NCI-H748 (cell line): ENCODE results near the gene GPR35.

ENCODE experiments used
- DNase-seq: peaks from one replicate; lab custom pipeline; 2025; ENCODE audit not compliant: unreplicated experiment; lab: John Stamatoyannopoulos, UW

GPR35 gene

DNA sequence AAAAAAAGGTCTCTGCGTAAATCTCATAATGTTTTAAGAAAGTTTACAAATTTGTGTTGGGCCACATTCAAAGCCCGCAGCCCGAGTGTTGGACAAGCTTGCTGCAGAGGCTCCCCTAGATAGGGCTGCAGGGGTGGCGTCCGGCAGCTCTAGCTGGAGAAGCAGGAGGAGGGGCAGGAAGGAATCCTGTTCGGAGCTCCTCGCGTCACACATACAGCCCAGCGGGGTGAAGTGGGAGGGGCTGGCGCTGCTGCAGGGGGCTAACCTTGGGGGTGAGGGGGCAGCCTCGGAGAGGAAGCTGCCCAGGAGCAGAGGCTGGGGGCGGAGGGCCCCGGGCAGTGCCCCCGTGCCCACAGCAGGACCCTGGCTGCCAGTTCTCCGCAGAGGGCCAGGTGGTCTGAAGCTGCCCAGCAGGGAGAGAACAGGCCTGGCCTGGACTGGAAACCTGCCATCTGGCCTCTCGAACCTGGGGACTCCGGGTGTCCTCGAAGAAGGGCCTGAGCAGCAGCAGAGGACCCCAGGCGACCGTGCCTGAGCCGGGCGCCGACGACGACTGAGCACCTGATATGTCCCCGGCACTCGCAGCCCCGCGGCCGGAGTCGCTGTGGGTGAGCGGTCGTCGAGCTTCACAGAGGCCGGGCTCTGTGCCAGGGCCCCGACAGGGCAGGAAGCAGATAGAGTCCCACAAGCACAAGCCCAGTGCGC, 2.6 kb upstream of the GPR35 start:
- no peak for DNase-seq

DNA sequence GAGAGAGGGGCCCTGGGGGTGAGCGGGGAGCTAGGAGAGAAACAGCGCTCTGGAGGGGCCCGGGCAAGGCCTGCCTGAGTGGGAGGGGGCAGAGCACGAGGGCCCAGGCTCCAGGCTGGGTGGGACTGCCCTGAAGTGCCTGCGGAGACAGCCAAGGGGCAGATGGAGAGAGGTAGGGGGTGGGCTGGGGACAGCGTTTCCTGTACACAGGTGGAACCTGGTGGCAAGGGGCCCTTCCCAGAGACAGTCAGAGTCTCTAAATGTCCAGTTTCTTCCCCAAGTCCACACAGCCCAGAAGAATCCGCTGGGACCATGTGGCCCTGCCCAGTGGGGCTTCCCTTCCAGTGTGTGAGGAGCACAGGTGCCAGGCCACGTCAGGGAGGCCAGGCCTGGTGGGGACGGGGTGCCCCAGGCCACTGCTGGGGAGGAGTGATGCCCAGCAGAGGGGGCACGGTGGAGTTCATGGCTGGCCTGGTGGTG, 1.7 kb upstream of the GPR35 start:
- DNase-seq = no peak

DNA sequence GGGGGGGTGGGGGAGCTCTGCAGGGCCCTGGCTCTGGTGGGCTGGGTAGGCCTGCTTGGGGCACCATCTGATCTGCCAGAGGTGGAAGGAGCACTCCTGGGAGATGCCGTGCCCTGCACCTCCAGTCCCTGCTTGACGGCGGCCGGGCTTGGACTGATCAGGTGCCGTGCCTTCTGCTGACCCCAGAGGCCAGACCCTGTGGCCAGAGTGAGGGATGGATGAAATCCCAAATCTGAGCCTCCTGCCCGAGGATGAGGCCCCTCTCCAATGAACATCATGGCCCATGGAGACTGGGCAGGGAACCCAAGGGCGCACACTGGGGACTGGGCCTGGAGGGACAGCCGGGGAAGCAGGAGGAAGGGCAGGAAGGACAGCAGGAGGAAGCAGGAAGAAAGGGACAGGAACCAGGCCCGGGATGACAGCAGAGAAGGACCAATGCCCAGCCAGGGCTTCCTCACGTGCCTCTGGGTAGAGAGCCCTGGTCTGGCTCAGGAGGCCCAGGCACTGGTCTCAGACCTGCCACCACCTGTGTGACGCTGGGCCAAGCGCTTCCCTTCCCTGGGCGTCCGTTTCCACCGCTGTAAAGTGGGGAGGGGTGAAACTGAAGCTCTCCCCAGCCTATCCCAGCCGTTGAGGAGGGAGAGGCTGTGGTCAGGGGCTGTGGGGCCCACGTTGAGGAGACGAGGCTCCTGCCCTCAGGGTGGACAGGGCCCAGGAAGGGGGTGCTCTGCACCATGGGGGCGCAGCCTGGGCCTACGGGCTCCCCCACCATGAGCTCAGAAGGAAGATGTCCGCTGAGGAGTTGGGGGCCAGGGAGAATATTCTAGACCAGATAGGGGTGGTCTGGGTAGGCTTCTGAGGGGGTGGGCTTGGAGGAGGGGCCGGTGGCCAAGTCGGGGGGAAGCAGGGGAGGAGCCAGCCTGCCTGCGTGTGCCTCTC, 1.0 kb upstream of the GPR35 start:
- DNase-seq = no peak

GRCh38 chr2:240626531-240627300, 1.4 kb downstream of the GPR35 start:
- no peak for DNase-seq

DNA sequence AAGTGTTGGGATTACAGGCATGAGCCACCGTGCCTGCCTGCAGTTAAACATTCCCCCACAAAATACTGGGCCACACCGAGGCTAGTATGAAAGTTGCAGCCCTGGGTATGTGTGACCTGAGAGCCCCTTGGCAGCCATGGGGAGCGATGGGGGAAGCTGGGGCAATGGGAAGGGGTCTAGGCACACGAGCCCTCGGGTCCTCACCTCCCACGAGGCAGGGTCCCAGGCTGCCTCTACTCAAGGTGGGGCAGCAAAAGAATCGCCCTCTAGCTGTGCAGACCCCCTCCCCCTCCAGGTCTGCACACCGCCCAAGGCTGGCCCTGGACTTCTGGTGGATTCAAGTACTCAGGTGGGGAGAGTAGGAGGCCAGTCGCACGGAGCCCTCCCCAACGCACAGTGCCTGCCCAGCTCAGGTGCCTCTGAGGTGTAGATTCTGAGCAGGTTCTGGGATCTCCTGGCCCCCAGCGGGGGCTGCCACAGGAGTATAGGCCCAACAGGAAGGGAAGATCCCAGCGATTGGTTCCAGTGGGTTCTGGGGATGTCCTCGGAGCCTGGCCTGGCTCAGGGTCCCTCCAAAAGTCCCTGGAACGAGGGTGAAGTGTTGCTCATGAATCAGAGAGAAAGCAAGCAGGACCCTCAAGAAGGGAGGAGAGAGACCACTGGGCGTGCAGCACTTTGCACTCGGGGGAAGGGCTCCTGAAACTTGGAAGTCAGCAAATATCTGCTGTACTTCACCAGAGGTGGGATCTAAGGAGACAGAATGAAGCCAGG, 2.6 kb downstream of the GPR35 start:
- no peak for DNase-seq

DNA sequence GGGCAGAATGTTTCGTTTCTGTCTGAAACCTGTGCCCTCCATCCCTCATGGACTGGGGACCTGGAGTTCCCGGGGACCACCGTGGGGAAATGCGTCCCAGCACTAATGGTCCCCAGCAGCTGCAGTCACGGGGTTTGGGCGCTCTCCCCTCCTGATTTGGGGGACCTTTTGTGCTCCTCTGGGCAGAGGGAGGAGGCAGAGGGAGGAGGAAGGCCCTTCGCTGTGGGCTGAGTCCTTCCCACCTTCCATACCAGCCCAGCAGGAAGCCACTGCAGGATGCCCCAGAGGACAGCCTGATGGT, 3.2 kb downstream of the GPR35 start:
- no peak for DNase-seq

DNA sequence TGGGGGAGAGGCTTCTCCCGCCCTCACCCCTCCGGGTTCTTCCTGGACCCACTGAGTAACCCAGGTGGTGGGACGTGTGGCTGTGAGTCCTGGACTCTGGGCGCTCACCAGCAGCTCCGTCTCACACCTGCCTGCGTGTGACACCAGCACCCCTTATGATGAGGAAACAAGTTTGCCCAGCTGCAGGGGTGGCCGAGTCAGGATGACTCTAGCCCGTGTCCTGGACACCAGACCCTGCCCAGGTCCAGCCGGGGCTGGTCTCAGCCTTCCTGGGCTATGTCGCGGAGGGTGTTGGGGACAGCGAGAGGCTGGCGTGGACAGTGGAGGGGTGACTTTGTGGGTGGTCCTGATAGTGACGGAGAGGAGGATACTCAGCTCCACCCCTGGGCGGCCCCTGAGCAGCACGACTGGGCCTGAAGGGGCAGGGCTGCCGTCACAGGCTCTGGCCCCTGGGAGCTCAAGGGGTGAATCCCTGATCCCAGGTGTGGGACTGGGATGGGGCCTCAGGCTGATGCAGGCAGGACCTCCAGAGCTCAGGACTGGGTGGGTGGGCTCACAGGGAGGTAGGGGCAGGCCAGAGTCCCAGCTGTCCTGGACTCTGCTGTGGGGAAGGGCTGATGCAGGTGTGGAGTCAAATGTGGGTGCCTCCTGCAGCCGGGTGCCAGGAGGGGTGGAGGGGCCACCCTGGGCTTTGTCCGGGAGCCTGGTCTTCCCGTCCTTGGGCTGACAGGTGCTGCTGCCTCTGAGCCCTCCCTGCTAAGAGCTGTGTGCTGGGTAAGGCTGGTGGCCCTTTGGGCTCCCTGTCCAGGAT, 3.7 kb downstream of the GPR35 start:
- DNase-seq = no peak

GRCh38 chr2:240629619-240629967, 4.3 kb downstream of the GPR35 start:
- DNase-seq = no peak

GRCh38 chr2:240629968-240630770, 4.9 kb downstream of the GPR35 start:
- no peak for DNase-seq

DNA sequence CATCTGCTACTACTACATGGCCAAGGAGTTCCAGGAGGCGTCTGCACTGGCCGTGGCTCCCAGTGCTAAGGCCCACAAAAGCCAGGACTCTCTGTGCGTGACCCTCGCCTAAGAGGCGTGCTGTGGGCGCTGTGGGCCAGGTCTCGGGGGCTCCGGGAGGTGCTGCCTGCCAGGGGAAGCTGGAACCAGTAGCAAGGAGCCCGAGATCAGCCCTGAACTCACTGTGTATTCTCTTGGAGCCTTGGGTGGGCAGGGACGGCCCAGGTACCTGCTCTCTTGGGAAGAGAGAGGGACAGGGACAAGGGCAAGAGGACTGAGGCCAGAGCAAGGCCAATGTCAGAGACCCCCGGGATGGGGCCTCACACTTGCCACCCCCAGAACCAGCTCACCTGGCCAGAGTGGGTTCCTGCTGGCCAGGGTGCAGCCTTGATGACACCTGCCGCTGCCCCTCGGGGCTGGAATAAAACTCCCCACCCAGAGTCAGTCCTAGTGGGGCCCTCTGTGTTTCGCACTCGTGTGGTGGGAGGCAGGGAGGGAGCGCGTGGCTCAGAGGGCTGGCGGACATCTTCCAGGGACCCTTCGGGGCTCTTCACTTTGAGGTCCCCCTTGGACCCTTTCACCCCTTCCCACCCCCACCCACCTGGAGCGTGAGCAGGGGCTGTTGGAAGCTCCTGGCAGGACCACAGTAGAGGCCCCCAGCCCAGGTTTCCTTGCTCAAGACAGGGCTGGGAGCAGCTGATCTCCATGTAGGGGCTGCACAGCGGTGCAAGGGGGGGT, 5.7 kb downstream of the GPR35 start:
- DNase-seq = no peak

- DNase-seq = no peak
Observed at GRCh38 chr2:240631548-240632305, 6.4 kb downstream of the GPR35 start.

GRCh38 chr2:240632306-240632721, 7.0 kb downstream of the GPR35 start:
- DNase-seq = no peak

- no peak for DNase-seq
Observed at GRCh38 chr2:240635121-240635997, 10.1 kb downstream of the GPR35 start.

- DNase-seq = no peak
Observed at GRCh38 chr2:240635998-240636547, 10.8 kb downstream of the GPR35 start.

DNA sequence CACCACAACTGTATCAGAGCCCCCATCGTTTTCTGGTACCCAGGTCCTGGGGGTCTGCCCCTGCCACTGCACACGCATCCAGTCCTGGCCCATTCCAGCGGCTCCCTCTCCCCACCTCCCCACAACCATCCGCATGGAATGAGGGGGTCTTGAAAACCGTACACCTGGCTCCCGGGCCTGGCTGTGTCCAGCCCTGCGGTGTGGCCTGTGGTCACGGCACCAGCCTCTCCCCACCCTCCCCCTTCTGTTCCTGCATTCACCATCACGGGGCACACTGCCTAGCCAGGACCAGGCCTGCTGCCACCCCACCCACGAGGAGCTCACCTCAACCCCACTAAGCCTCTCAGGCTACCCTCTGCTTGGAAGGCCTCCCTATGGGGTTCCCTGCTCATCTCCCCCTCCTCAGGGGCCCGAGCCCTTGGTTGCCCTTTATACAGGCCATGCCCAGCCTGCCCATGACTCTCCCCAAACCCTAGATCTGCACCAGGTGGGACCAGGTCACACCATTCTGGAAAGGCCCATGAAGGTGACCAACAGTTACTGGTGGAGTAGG, 11.4 kb downstream of the GPR35 start:
- DNase-seq = no peak
